ENCODE data around the gene KCNMB1. TPM values are rescaled to one million over a fixed set of nuclear protein-coding genes. Genes with fewer than 3 reads are reported as not detected.

KCNMB1 gene
- total and polyA plus RNA-seq, 10 of the 15 experiments (the other 5 are each of a cell fraction or from before 2014, with no cell fraction given) = 1.2 to 3.6 (median 2.6) TPM

- RAD21 ChIA-PET (ENCODE audit: unreplicated experiment) = no interaction called here
- DNase-seq (ENCODE audit: low read depth, low spot score) (no peak), ATAC-seq (no peak), FAIRE-seq (no peak)
- Histone ChIP-seq H2AFZ (ENCODE audit: control insufficient read depth, low read depth, low read length) (no peak overlapping the region), H3K36me3 (ENCODE audit: control insufficient read depth in 2 of 2, insufficient read depth in 2 of 2, low read length in 1 of 2) (no peaks in the 10 kb centered on the region), H3K9me3 (replicated peaks; ENCODE audit: control insufficient read depth, insufficient read depth, low read length) (no peaks in the 10 kb centered on the region), H3K27ac (ENCODE audit: control insufficient read depth, insufficient read depth) (no peak overlapping the region), H4K20me1 (ENCODE audit: control insufficient read depth, insufficient read depth) (no peaks in the 10 kb centered on the region), H3K4me2 (ENCODE audit: control insufficient read depth, insufficient read depth) (no peak overlapping the region), H3K4me3 (no peak overlapping the region), H3K79me2 (ENCODE audit: control insufficient read depth, insufficient read depth, low read length) (no peaks in the 10 kb centered on the region), H3K27me3 (replicated peaks in 1 of 2; ENCODE audit: control insufficient read depth in 2 of 2, insufficient read depth in 2 of 2, low read length in 1 of 2) (peaks cover 2 to 7% of the 10 kb centered on the region in 2 experiments; a peak in 3 of 4 replicates), H3K4me1 (ENCODE audit: control insufficient read depth, insufficient read depth, low read length) (no peaks in the 10 kb centered on the region), H3K9ac (ENCODE audit: control insufficient read depth, insufficient read depth, low read length) (no peak overlapping the region)
- intact Hi-C loops (cut with micrococcal nuclease; ENCODE audit: unreplicated experiment) (no loop called here), in situ Hi-C loops (cut with MboI) (no loop called here)
- SMC1A ChIA-PET (ENCODE audit: uncharacterized antibody, unreplicated experiment) = interaction anchor here (2.1 kb wide), 1 partner anchor 146 kb away, joined by 7 read pairs; no protein-coding TSS in a partner anchor
- no peak for TF ChIP-seq ASH2L (IDR thresholded peaks at IDR 0.05; ENCODE audit: borderline replicate concordance, low read depth)
- no peak for TF ChIP-seq BRCA1 (IDR thresholded peaks at IDR 0.05; ENCODE audit: low read depth, low read length)
- no peak for TF ChIP-seq RFX5 (IDR thresholded peaks at IDR 0.05; ENCODE audit: low read depth, low read length)
- 28% methylated on average over 2 of the region's 2 CpGs for WGBS (ENCODE audit: insufficient coverage, insufficient replicate concordance, low lambda C conversion rate, missing lambda C conversion rate)
- POLR2A ChIA-PET = no interaction called here
- CTCF ChIA-PET = no interaction called here
- no TSS peak for BruUV-seq (replicated peaks)
Measured at GRCh38 chr5:170372971-170373370, 16.2 kb downstream of the KCNMB1 start.

GRCh38 chr5:170368586-170368985, 20.6 kb downstream of the KCNMB1 start:
- intact Hi-C loops (cut with micrococcal nuclease; ENCODE audit: unreplicated experiment) (no loop called here), in situ Hi-C loops (cut with MboI) (no loop called here)
- 31% methylated on average over 5 of the region's 5 CpGs for WGBS (ENCODE audit: insufficient coverage, insufficient replicate concordance, low lambda C conversion rate, missing lambda C conversion rate)
- ChIA-PET CTCF (no interaction called here), POLR2A (no interaction called here), RAD21 (ENCODE audit: unreplicated experiment) (interaction anchor here (0.8 kb wide), 1 partner anchor 13 kb away, joined by 3 read pairs; no protein-coding TSS in a partner anchor), SMC1A (ENCODE audit: uncharacterized antibody, unreplicated experiment) (interaction anchor here (0.6 kb wide), 1 partner anchor 1788 kb away, joined by 3 read pairs; no protein-coding TSS in a partner anchor)
- no peaks in the 10 kb centered on the region for H3K79me2 ChIP-seq (ENCODE audit: control insufficient read depth, insufficient read depth, low read length)
- H3K4me1 ChIP-seq (ENCODE audit: control insufficient read depth, insufficient read depth, low read length) = no peaks in the 10 kb centered on the region
- no peak for ATAC-seq
- H3K27ac ChIP-seq (ENCODE audit: control insufficient read depth, insufficient read depth) = no peak overlapping the region
- no peaks in the 10 kb centered on the region for H3K36me3 ChIP-seq (ENCODE audit: control insufficient read depth in 2 of 2, insufficient read depth in 2 of 2, low read length in 1 of 2)
- H3K4me3 ChIP-seq = no peak overlapping the region
- H3K9me3 ChIP-seq (replicated peaks; ENCODE audit: control insufficient read depth, insufficient read depth, low read length) = no peaks in the 10 kb centered on the region
- peaks cover 2 to 7% of the 10 kb centered on the region in 2 experiments; a peak in 3 of 4 replicates for H3K27me3 ChIP-seq (replicated peaks in 1 of 2; ENCODE audit: control insufficient read depth in 2 of 2, insufficient read depth in 2 of 2, low read length in 1 of 2)
- no peak overlapping the region for H3K9ac ChIP-seq (ENCODE audit: control insufficient read depth, insufficient read depth, low read length)
- no peak for FAIRE-seq
- no peak overlapping the region for H3K4me2 ChIP-seq (ENCODE audit: control insufficient read depth, insufficient read depth)
- BruUV-seq (replicated peaks) = no TSS peak
- H2AFZ ChIP-seq (ENCODE audit: control insufficient read depth, low read depth, low read length) = no peak overlapping the region
- no peaks in the 10 kb centered on the region for H4K20me1 ChIP-seq (ENCODE audit: control insufficient read depth, insufficient read depth)
- DNase-seq (ENCODE audit: low read depth, low spot score) = no peak
- TF ChIP-seq SMAD1 (IDR thresholded peaks at IDR 0.05; ENCODE audit: low read depth, partially characterized antibody) = no peak
